Fibroblast of peridontal ligament (primary cell): ENCODE results near the gene HUS1.
"Not testable (repeated sequence)": the region's sequence is repeated elsewhere in the genome, so short reads cannot be mapped to it uniquely, and the experiment has no call there.

Experiments used
- DNase-seq: peaks from one replicate; pipeline ENCODE4 v3.0.0-alpha.2; 2010; ENCODE audit errors: extremely low read depth

The HUS1 gene

DNA sequence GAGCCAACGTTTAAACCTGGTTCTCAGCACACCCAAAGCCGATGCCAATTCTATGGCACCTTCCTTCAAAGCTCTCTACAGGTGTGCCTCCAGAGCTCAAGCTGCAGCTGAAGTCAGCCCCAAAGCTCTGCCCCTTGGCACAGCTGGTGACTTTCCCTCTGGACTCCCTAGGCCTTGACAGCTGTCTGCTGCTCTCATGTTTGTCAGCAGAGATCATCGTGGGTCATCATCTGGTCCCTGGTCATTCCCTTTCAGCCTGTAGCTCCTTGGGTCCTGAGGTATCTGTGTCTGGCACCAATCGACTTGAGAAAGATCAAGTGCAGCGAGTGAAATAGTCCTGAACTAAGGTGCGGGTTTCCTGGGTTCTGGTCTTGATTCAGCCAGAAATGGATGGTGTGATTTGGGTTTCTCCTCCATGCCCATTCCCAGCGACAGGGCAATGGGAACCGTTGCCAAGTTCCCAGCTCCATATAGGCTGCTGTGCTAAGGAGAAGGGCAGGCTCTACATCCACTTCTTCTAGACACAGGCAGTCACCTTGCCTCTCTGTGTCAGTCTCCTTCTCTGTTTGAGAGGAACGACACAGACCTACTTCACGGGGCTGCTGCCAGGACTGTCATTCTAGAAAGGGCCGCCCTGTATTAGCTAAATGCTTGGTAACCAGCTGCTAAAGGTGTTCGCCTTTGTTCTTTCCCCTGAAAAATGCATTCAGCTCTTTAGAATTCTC lies 34.7 kb downstream of the HUS1 start:
- no peak for DNase-seq

- no peak for DNase-seq
Observed at GRCh38 chr7:47943676-47944474, 35.5 kb downstream of the HUS1 start.

DNA sequence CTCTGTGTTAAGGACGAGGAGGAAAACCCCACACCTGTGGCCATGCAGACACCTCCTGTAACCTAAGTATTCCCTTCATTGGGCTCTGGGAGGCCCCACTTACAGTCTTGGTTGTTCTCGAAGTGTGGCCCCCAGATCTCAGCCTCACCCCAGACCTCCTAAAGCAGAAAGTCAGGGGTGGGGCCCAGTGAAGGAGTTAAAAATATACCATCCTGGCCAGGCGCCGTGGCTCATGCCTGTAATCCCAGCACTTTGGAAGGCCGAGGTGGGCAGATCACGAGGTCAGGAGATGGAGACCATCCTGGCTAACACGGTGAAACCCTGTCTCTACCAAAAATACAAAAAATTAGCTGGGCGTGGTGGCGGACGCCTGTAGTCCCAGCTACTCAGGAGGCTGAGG lies 36.8 kb downstream of the HUS1 start:
- not testable (repeated sequence) for DNase-seq

GRCh38 chr7:47942132-47942531 lies 37.3 kb downstream of the HUS1 start:
- peak; percentile 6 for DNase-seq

DNA sequence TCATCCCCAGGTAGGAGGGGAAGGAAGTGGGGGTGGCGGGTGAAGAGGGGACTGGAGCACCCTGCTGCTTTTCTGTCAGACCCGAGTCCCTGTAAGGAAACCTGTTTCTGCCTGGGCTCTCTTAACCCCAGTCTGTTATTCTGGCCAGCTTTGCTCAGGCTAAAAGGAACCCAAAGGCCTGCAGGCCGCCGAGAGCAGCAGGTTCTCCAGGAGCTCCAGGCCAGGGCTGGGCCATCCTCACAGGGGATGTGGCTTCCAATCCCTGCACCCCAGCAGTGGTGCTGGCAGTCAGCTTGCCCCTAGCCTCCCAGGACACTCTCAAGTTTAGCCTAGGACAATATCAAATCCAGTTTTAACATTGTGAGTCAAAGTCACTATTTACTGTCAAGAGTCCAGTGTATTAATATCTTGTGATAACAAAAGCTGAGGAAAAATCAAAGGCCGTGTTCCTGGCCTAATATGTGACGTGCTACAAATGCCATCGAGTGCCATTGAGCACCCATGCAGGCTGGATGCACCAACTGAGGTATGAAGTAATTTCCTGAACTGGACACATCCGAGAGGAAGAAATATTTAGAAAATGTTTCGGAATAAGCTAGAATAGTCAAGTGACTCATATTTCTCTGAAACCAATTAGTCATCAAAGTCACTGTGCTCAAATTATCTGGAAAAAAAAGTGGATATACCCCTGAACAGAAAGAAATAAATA lies 38.1 kb downstream of the HUS1 start:
- peak; percentile 75 for DNase-seq

DNA sequence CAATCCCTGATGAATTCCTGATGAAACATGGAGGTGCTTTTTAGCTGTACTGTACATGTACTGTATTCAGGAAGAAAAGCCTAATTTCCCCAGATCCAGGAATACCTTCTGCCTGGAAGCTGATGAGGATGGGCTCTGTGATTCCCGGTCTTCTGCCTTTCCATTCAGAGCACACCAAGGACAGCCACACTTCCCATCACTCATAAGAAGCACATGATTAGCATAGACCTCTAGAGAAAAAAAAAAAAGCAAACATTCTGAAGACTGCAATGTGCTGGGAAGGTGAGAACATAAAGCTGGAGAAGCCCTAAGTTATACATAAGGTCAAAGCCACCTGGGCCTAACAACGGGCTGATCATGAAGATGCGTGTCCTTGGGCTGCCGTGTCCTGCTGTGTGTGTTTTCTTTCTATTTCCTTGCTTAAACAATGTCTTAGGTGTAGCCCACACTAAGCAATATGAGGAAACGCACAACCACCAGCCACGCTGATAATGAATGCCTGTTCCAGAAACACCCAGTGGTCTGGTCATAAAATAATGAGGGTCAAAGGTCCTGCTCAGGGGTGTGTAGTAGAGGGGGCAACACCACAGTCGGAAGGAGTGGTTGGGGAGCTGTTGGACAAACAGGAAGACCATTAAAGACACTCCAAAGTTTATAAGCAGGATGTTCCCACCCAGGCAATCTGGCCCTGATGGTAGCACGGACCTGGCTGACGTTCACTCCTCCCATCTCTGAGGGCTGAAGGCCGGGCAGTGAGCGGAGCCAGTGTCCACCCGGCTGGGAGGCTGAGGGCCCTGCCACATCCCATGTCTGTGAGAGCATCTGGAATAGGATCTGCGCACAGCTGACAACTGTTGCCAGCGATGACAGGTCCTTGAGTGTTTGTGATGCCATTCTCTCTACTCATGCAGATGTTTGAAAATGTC lies 39.1 kb downstream of the HUS1 start:
- DNase-seq: peak; percentile 18

- no peak for DNase-seq
Observed at GRCh38 chr7:47939425-47940036, 39.9 kb downstream of the HUS1 start.

DNA sequence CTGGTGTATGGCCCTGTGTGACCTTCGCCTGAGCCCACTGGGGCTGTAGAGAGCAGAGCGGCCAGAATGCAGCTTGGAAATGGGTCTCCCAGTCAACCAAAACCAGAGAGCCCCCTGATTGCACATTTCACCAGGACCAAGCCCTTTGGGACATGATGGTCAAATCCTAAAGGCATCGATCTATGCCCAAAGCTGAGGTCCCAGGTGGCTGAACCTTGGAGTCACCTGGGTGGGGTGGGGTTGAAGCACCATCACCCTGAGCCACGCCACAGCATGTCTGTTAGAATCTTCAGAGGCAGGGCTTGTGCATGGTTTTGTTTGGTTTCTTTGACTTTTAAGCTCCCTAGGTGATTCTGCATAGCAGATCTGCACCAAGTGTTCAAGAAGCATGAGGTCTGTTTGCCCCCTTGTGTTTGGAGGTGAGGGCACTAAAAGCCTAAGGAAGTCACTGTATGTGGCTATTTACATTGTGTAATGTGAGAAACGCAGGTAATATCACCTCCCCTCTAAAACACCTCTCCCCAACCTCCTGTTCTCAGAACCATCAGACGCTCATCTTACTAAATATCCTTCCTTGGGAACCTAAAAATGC lies 40.7 kb downstream of the HUS1 start:
- peak; percentile 10 for DNase-seq

GRCh38 chr7:47937711-47938573 lies 41.5 kb downstream of the HUS1 start:
- DNase-seq: no peak

DNA sequence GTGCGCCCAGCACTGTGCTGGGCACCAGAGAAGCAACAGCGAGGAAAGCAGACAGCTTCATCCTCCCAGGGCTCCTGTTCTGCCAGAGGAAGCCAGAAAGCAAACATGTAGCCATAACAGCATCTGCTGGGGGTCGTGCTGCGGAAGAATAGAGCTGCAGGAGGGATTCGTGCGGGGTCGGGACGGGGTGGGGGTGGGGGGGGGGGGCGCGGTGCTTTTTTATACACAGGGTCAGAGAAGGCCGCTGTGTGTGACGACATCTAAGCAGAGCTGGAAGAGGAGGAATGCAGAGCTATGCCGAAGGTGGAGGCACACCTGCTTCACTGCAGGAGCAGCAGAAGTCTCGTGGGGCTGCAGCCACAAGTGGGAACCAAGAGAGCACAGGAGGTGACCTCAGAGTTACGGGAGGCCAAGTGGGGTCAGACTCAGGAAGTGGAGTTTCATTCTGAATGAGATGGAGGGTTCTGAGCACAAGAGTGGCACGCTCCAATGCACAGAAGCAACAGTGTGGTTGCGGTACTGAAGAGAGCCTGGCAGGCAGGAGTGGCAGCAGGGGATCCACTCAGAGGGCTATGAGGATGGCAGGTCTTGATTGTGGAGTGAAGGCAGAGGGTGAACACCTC lies 42.2 kb downstream of the HUS1 start:
- no peak for DNase-seq

- DNase-seq: no peak
Observed at GRCh38 chr7:47936323-47936722, 43.1 kb downstream of the HUS1 start.

DNA sequence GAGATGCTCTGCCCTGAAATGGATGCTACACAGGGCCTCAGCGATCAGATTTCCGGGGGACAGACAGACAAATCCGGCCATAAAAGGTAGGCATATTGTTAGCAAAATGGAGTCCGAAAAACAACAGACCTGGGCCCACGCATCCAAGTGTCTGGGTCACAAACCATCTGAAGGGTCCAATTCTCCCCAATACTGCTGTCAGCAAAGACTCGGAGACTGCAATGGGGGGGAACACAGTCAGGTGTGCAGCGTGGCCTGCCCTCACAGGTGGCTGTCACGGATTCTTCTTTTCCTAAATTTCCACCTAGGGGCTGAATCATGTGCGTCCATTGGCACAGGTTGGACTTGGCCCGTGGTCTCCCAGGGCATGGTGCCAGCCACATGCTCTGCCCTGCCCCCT lies 44.1 kb downstream of the HUS1 start:
- DNase-seq: no peak

DNA sequence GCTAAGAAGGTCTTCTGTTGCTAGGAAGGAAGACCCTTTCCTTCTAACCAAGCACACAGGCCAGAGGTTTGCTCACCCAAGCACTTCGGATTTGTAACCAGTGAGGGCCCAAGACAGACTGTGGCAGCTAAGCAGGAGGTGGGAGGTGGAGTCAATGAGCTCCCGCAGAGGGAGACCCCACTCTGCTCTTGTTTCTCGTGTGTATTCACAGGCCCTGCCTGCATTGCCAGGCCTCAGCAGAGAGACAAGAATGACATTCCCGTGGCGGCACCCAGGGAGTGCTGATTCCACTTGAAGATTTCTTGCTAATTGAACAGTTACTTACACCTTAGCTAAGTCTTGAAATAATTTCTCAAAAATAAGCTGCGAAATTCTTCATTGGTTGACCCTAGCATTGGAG lies 44.6 kb downstream of the HUS1 start:
- DNase-seq: no peak

DNA sequence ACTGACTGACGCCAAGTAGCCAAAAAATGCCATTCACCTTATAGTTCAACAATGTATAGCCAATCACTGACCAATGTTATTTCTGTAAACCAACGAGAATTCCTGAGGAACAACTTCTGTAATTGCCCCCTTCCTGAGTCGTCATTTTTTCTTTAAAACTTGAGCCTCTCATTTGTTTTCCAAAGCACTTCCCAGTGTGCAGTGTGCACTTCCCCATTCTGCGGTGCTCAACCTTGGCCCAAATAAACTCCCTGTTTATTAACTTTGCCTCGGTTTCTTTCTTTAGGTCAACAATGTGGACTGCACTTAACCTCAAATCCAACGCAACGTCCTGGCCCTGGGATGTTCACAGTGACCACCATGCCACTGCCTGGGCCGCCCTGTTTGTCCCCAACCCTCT lies 46.2 kb downstream of the HUS1 start:
- no peak for DNase-seq

- peak; percentile 9 for DNase-seq
Observed at GRCh38 chr7:47932466-47933037, 46.9 kb downstream of the HUS1 start.

- peak; percentile 88 for DNase-seq
Observed at GRCh38 chr7:47932016-47932415, 47.4 kb downstream of the HUS1 start.

- peak; percentile 56 for DNase-seq
Observed at GRCh38 chr7:47931005-47932004, 48.1 kb downstream of the HUS1 start.

GRCh38 chr7:47924266-47924665 lies 55.1 kb downstream of the HUS1 start:
- DNase-seq: no peak
